ENCODE measurements around the gene ZNF593.
A peak's percentile ranks its signal among the peaks of the same experiment; 100 is the strongest.

The ZNF593 gene

DNA sequence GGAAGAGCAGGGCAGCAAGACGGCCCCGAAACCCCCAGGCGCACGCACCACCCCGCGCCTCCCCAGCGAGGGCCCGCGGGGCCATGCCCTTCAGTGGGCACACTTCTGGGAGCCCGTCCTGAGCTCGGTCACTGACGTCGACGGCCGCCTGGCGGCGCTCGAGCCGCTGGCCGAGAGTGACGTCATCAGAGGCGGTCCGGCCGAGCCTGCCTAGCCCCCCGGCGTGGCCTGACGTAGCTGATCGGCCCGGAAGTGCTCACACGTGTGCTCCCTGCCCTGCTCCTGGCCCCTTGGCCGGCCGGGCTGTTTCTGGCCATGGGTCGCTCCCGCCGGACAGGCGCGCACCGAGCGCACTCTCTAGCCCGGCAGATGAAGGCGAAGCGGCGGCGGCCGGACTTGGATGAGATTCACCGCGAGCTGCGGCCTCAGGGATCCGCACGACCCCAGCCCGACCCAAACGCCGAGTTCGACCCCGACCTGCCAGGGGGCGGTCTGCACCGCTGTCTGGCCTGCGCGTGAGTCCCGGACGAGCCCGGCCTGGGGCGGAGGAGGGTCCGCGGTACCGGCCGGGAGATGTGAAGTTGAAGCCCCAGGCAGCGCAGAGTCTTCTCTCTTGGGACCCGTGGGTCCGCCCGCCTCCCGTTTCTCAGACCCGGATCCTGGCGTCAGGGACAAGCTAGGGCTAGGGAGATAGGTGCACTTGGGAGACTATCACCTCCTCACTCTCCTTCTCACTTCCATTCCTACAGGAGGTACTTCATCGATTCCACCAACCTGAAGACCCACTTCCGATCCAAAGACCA, at the start of gene ZNF593:
Gene ZNF593 (plus strand): TSS at position 240 of the 803 bp plus-strand sequence. CDS start 76 bp downstream, at position 316.
- TF ChIP-seq JUND (IDR thresholded peaks at IDR 0.05; ENCODE audit: low read depth): no peak
- in situ Hi-C loops (cut with HindIII; ENCODE audit: low pct_unique_long_range_greater_than_20kb, low sequenced_read_pairs): no loop called here
- peak; percentile 88 to 89 for DNase-seq (ENCODE audit: low read depth in 1 of 2, low spot score in 1 of 2)

DNA sequence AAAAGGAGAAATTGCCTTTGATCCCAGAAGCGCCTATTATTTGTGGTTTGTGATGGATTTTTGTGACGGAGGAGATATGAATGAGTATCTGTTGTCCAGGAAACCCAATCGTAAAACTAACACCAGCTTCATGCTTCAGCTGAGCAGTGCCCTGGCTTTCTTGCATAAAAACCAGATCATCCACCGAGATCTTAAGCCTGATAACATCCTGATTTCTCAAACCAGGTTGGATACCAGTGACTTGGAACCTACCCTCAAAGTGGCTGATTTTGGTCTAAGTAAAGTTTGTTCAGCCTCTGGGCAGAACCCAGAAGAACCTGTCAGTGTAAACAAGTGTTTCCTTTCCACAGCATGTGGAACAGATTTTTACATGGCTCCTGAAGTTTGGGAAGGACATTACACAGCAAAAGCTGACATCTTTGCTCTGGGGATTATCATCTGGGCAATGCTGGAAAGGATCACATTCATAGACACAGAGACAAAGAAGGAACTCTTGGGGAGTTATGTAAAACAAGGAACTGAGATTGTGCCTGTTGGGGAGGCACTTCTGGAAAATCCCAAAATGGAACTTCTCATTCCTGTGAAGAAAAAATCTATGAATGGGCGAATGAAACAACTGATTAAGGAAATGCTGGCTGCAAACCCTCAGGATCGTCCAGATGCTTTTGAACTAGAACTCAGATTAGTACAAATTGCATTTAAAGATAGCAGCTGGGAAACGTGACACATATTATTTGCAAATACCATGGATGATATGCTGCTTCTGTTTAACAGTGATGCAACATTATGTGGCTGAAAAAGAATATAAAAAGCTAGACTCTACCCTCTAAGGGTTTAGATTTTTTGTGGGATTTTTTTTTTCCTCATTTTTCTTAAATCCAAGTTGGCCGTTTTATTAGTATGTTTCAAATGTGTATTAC, 47.6 kb upstream of the ZNF593 start:
- peak in 1 of 2 experiments; percentile 37 for DNase-seq (ENCODE audit: low read depth in 1 of 2, low spot score in 1 of 2)
- no peak for TF ChIP-seq JUND (IDR thresholded peaks at IDR 0.05; ENCODE audit: low read depth)
- in situ Hi-C loops (cut with HindIII; ENCODE audit: low pct_unique_long_range_greater_than_20kb, low sequenced_read_pairs): no loop called here

DNA sequence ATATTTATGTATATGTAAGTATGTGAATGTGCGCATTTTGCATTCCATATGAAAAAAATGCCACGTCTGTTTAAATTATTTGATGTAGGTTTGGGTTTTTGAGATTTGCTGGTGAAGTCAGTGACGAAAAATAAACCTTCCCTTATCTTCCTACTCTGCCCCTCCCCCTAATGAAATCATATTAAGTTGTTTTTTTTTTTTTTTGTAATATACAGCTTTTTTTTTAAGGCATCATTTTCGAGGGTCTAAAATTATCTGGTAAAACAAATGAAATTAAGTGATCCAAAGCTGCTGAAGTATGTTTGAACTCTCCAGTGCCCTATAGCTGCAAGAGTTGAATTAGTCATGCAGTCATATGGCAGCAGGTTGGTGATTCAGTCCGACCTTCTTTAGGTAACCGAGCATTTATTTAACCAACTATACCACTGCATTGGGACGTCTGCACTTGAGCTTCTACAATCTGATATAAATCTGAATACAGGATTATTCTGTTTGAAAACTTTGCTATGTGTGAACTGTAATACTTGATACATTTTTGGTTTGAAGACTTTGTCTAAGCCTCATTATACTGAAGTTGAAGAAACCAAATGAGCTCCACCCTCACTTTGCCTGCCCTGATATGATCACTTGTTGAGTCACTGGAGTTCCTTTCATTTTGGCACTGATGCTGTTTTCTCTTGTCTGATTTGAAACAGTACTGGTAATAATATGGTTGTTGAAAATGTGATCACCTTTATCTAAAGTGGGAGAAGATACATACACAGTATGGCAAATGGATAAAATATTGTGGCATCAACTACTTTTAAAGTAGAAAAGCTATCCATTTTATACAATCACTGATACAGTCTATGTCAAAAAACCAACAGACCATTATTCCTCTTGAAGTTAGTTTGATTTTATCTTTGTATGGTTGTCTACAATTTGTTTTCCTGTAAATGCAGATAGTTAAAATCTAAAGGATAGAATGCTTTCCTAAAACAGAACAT, 46.4 kb upstream of the ZNF593 start:
- in situ Hi-C loops (cut with HindIII; ENCODE audit: low pct_unique_long_range_greater_than_20kb, low sequenced_read_pairs): no loop called here
- DNase-seq (ENCODE audit: low read depth in 1 of 2, low spot score in 1 of 2): peak in 1 of 2 experiments; percentile 31
- TF ChIP-seq JUND (IDR thresholded peaks at IDR 0.05; ENCODE audit: low read depth): no peak

DNA sequence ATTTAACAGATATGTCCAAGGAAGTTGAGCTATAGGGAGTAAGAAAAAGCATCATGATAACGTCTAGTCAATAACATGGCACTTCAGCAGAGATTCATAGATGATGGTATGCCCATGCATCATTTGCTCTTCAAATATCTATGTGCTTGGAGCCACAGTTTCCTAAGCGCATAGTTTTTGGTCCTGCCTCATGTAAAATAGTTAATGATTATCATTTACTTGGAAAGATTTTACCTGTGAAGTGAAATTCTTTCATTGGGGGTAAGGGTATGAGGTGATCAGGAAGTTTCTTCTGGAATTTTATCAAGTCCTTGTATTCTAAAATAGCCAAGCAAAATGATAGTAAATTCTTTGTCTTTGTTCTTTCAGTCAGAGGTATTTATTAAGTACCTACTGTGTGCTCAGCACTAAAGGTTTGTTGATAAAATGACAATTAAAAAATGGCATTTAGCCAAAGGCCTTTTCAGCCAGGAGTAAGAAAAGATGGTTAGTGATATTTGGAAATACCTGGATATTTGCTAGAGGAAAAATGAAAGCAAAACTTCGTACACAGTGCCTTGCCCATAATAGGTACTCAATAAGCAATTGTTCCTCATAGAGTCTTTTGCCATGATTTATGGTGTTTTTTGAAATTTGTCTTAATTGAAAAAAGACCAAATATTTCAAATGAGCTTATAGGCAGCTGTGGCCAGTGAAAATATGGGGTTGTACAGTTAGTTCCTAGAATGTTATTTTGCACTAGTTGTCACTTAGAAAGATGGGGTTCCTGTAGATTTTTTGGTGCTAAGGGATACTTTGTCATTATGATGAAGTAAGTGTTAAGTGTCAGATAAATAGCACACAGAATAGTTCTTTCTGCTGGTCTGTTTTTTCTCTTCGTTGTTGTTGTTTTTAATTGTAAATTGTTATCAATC, 45.0 kb upstream of the ZNF593 start:
- in situ Hi-C loops (cut with HindIII; ENCODE audit: low pct_unique_long_range_greater_than_20kb, low sequenced_read_pairs): no loop called here
- no peak for TF ChIP-seq JUND (IDR thresholded peaks at IDR 0.05; ENCODE audit: low read depth)
- DNase-seq (ENCODE audit: low read depth in 1 of 2, low spot score in 1 of 2): no peak

DNA sequence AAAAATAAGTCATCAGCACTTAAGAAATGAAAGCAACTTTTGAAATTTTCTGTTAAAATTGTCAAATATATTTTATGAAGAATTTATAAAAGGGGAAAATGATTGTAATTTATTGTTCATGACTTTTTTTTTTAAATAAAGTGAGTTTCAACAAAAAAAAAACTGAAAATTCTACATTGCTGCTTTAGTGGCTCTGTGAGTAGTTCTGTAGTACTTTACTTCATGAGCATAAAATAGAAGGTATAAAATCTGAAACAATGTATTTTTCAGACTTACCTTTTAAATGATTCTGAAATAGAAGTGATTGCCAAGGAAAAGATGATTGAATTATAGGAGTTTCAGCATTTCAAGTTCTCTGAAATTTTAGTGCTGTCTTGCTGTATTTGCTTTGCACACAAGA, 44.3 kb upstream of the ZNF593 start:
- no peak for TF ChIP-seq JUND (IDR thresholded peaks at IDR 0.05; ENCODE audit: low read depth)
- no peak for DNase-seq (ENCODE audit: low read depth in 1 of 2, low spot score in 1 of 2)
- in situ Hi-C loops (cut with HindIII; ENCODE audit: low pct_unique_long_range_greater_than_20kb, low sequenced_read_pairs): no loop called here

DNA sequence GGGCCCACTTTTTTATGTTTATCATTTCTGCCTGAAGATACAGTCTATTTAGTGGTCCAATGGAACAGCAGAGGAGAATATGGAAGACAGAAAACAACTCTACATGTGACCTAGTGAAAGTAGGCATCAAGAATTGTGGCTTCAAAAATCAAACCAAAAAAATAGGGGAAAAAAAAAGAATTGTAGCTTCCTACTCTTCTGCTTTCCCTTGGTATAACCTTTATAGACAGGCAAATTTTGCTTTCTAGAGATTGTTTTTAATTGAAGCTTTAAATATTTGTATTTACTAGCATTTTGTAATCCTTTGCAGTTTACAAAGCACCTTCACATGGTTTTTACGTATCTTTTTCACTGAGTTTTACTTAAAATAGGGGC, 43.8 kb upstream of the ZNF593 start:
- in situ Hi-C loops (cut with HindIII; ENCODE audit: low pct_unique_long_range_greater_than_20kb, low sequenced_read_pairs): no loop called here
- no peak for TF ChIP-seq JUND (IDR thresholded peaks at IDR 0.05; ENCODE audit: low read depth)
- DNase-seq (ENCODE audit: low read depth in 1 of 2, low spot score in 1 of 2): no peak

DNA sequence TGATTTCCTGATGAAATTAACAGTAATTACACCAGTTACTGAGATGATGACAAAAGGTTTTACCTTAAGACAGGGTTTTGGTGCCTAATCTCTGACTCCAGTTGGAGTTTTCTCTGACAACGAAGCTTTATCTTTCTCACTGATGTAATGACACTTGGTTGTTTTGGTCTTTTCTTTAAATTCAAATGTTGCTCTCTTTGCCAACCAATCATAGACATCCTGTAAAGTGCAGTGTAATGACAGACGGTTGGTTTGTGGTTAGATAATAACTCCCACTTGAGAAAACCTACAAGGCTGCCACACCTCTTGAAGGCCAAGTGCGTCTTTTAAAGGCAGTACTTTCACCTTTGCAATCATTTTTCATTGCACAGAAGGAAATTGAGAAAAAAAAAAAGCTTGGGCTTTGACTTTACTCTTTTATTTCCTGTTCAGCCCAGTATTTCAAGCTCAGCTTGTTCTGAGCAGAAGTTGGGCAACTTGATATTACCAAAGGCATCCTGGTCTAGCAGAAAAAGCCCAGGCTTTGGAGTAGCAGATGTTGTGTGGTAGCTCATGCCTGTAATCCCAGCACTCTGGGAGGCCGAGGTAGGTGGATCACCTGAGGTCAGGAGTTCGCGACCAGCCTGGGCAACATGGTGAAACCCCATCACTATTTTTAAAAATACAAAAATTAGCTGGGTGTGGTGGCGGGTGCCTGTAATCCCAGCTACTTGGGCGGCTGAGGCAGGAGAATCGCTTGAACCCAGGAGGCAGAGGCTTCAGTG, 43.2 kb upstream of the ZNF593 start:
- in situ Hi-C loops (cut with HindIII; ENCODE audit: low pct_unique_long_range_greater_than_20kb, low sequenced_read_pairs): no loop called here
- peak in 1 of 2 experiments; percentile 78 for DNase-seq (ENCODE audit: low read depth in 1 of 2, low spot score in 1 of 2)

DNA sequence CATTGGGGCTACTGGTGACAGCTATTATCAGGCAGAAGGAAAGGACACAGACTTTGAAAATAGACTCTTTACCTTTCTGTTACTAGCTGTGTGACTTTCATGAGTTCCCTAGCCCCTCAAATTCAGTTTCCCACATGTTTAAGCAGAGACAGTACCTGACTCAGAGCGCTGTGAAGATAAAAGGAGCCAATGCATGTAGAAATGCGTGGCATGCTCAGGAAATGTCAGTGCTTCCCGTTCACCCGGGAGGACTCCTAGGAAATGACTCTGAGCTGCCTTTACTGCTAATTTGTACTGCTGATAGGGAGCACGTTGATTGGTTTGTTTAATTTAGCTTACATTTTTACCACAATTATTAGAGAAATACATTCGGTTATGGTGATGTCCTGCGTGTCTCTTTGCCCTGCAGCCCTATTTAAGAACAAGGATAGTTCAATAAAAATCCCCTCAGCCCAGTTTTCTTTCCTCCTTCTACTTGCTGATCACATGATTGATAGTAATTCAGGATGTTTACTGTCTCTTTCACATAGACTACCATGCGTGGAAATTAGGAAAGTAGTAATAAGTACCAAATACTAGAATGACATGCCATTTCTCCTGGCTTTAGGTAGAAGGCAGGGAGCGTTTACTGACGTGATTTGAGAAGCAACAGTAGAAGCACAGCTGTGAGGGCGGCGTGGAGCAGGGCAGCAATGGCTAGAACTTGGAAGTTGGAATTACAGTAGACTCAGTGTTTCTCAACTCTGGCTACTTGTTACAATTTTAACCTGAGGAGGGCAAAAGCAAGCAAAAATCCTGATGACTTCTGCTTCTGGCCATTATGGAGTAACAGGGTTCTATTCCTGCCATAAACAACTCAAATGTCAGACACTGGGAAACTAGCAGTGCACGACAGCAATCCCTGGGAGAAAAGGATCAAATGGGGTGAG, 42.2 kb upstream of the ZNF593 start:
- in situ Hi-C loops (cut with HindIII; ENCODE audit: low pct_unique_long_range_greater_than_20kb, low sequenced_read_pairs): no loop called here
- no peak for DNase-seq (ENCODE audit: low read depth in 1 of 2, low spot score in 1 of 2)
- TF ChIP-seq JUND (IDR thresholded peaks at IDR 0.05; ENCODE audit: low read depth): no peak

More for the DNA sequence above, 43.2 kb upstream of the ZNF593 start:
- no peak for TF ChIP-seq JUND (IDR thresholded peaks at IDR 0.05; ENCODE audit: low read depth)

DNA sequence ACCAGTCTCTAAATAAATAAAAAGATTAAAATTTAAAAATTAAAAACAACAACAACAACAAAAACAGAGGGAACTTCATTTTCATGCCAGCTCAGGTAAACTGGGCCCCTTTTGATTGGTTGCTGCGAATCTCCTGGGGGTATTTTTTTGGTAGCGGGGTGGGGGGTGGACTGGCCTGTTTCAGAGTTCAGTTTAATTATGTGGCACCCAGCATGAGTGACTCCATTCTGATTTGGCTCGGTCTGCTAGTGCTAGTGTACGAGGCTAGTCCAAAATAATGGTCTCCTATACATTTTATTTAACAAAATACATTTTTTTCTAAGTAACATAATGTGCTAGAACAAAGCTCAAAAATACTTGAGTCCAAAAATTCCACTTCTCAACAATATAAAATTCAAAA, 39.9 kb upstream of the ZNF593 start:
- DNase-seq (ENCODE audit: low read depth in 1 of 2, low spot score in 1 of 2): no peak
- in situ Hi-C loops (cut with HindIII; ENCODE audit: low pct_unique_long_range_greater_than_20kb, low sequenced_read_pairs): no loop called here
- no peak for TF ChIP-seq JUND (IDR thresholded peaks at IDR 0.05; ENCODE audit: low read depth)

DNA sequence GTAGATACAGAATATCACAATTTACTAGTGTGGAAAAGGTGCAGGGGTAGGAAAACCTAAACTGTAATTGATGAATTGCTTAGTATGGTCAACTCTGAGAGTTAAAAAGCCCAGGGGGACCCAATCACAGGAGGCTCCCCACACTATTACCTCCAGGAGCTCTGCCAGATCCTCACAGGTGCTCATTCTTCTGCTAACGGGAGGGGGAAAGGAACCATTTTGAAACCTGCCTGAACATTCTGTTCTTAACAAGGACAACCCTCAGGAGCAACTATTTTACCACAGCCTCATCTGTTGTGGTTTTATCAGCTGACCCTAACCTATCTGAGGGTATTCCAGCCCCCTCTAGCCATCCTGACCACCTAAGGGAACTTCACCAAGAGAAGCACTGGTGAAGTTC, 39.0 kb upstream of the ZNF593 start:
- in situ Hi-C loops (cut with HindIII; ENCODE audit: low pct_unique_long_range_greater_than_20kb, low sequenced_read_pairs): no loop called here
- TF ChIP-seq JUND (IDR thresholded peaks at IDR 0.05; ENCODE audit: low read depth): no peak
- DNase-seq (ENCODE audit: low read depth in 1 of 2, low spot score in 1 of 2): no peak

Measured in T47D (cell line).